Mesodermal cell (in vitro differentiated cells): Measurements from ENCODE around the gene KIAA1671. TPM values are rescaled to one million over a fixed set of nuclear protein-coding genes. Genes with fewer than 3 reads are reported as not detected.
"Not testable (repeated sequence)": the region's sequence is repeated elsewhere in the genome, so short reads cannot be mapped to it uniquely, and the experiment has no call there.

Source experiments
- H3K27ac ChIP-seq: 2 replicates; pipeline ENCODE4 v1.7.0; 2013; ENCODE audit warnings: mild to moderate bottlenecking, low read depth, low read length, moderate library complexity; ENCODE audit not compliant: severe bottlenecking
- H3K36me3 ChIP-seq: 2 replicates; pipeline ENCODE4 v1.7.1; 2013; ENCODE audit warnings: mild to moderate bottlenecking, low read length, moderate library complexity; ENCODE audit not compliant: control insufficient read depth, insufficient read depth
- H3K4me1 ChIP-seq: one replicate; pipeline ENCODE4 v1.7.1; 2013; ENCODE audit warnings: mild to moderate bottlenecking, low read length; ENCODE audit not compliant: insufficient read depth, control insufficient read depth, poor library complexity, severe bottlenecking
- H3K4me3 ChIP-seq: 2 replicates; pipeline ENCODE4 v1.7.0; 2013; ENCODE audit warnings: low read length, control low read depth, mild to moderate bottlenecking; ENCODE audit not compliant: insufficient read depth, poor library complexity, severe bottlenecking; ENCODE audit errors: extremely low read depth
- H3K9me3 ChIP-seq: 2 replicates; pipeline ENCODE4 v1.7.1; 2013; ENCODE audit warnings: mild to moderate bottlenecking, low read length, moderate library complexity; ENCODE audit not compliant: control insufficient read depth
- WGBS, 2 experiments: methylation state at CpG; one replicate each; pipeline ENCODE4 v1.1.5; 2013; ENCODE audit warnings: missing lambda C conversion rate in 2 of 2; ENCODE audit not compliant: insufficient coverage in 2 of 2; 5-methylcytosine and 5-hydroxymethylcytosine counted together
- polyA plus RNA-seq, 2 experiments: library from polyadenylated mRNA; stranded (reverse); fragments of 50-300 nt; gene quantifications; one replicate each; pipeline ENCODE4 v1.2.3, GENCODE V29; 2013

The KIAA1671 gene
- 18.5 TPM for polyA plus RNA-seq (2013, experiment 1 of 2)
- polyA plus RNA-seq (2013, experiment 2 of 2), result 17.5 TPM

DNA sequence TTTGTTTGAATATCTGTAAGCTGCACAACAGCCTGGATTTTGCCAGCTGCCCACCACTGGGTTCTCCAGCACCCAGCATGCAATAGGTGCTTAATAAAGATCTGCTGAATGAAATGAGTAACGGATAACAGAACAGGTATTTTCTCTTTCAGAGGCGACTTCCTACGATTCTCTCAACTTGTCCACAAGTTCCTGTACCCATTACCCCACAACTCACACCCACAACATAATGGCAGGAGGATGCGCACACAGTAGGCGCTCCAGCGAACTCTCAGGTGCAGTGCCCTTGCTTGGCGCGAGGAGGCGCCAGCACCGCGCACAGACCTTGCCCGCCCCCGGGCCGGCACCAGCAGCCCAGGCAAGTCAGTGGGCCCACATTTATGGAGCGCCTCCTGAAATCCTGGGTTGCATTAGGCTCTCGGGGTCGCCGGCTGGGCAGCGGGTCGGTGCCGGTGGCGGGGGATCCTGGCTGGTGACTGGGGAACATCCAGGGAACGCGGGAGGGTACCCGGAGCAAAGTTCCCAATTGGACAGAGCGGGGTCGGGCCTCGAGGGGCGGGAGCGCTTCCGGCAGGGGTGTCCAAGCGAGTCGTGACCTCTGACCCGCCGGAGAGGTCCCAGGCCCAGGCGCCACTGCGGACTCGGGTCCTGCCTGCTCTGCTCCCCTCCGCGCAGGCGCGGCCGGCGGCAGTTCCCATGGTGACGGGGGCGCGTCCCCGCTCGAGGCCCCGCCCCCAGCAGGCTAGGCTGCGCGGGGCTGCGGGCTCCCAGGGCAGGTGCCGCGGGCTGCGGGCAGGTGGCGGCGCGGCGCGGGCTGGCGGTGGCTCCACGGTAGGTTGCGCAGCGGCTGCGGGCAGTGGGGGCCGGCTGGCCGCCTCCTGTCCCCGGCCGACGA lies at the start of gene KIAA1671:
KIAA1671 (plus strand) TSS at position 775 of the 895 bp plus-strand sequence. CDS start 75,284 bp downstream, outside the sequence.
- WGBS, 2 experiments, result 1% methylated on average over 33 to 59 of the region's 71 CpGs
- H3K27ac ChIP-seq, result peak within 1 kb of the TSS; percentile 88
- H3K4me1 ChIP-seq, result peaks cover 22% of the 10 kb centered on the region
- peak within 1 kb of the TSS; percentile 66 for H3K4me3 ChIP-seq
- no peaks in the 10 kb centered on the region for H3K36me3 ChIP-seq
- H3K9me3 ChIP-seq, result no peaks in the 10 kb centered on the region

DNA sequence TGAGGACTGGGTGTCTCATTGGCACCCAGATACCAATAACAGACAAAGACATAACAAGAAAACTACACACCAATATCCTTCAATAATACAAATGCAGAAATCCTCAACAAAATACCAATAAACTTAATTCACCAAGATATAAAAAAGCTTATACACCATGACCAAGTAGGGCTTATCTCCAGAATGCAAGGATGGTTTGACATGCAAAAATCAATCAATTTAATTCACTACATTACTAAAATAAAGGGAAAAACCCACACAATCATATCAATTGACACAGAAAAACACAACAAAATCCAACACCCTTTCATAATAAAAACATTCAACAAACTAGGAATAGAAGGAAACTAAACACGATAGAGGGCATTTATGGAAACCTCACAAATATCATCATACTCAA lies 46.6 kb upstream of the KIAA1671 start:
- Histone ChIP-seq H3K27ac (no peak overlapping the region), H3K36me3 (no peaks in the 10 kb centered on the region), H3K9me3 (peaks cover 17% of the 10 kb centered on the region), H3K4me1 (no peaks in the 10 kb centered on the region), H3K4me3 (no peak overlapping the region)
- 100% methylated on average over 1 of the region's 1 CpG; no CpG with 5 or more reads in 1 of the 2 experiments for WGBS, 2 experiments

DNA sequence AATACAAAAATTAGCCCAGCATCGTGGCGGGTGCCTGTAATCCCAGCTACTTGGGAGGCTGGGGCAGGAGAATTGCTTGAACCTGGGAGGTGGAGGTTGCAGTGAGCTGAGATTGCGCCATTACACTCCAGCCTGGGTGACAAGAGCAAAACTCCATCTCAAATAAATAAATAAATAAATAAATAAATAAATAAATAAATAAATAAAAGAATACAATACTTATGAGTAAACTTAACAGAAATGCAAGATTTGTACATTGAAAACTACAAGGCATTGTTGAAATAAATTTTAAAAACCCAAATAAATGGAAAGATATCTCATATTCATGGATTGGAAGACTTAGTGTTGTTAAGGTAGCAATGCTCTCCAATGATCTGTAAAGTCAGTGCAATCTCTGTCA lies 45.4 kb upstream of the KIAA1671 start:
- peaks cover 17% of the 10 kb centered on the region for H3K9me3 ChIP-seq
- H3K4me3 ChIP-seq, H3K36me3 ChIP-seq, H3K4me1 ChIP-seq, H3K27ac ChIP-seq: not testable (repeated sequence)
- 100% methylated on average over 1 of the region's 3 CpGs for WGBS, 2 experiments

DNA sequence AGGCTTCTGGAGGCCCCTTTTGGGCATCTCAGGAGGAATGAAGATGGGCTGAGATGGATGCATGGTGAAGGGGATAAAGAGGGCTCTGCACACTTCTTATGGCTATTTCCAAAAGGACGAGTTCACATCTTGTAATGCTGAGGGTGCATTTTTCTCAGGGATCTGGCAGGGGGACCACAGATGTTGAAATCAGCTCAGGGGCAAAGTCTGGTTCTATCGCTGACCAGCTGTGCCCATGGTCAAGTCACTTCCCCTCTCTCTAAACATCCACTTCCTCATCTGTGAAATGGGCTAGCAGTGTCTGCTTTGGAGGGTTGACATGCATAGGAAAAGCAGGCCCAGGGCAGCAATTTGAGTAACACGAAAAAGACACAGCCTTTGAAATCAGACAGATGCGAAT lies 32.5 kb upstream of the KIAA1671 start:
- H3K4me3 ChIP-seq, result no peak overlapping the region
- no peaks in the 10 kb centered on the region for H3K4me1 ChIP-seq
- WGBS, 2 experiments, result 86 to 93% methylated on average over 3 of the region's 4 CpGs
- H3K36me3 ChIP-seq, result no peaks in the 10 kb centered on the region
- no peaks in the 10 kb centered on the region for H3K9me3 ChIP-seq
- H3K27ac ChIP-seq, result no peak overlapping the region

DNA sequence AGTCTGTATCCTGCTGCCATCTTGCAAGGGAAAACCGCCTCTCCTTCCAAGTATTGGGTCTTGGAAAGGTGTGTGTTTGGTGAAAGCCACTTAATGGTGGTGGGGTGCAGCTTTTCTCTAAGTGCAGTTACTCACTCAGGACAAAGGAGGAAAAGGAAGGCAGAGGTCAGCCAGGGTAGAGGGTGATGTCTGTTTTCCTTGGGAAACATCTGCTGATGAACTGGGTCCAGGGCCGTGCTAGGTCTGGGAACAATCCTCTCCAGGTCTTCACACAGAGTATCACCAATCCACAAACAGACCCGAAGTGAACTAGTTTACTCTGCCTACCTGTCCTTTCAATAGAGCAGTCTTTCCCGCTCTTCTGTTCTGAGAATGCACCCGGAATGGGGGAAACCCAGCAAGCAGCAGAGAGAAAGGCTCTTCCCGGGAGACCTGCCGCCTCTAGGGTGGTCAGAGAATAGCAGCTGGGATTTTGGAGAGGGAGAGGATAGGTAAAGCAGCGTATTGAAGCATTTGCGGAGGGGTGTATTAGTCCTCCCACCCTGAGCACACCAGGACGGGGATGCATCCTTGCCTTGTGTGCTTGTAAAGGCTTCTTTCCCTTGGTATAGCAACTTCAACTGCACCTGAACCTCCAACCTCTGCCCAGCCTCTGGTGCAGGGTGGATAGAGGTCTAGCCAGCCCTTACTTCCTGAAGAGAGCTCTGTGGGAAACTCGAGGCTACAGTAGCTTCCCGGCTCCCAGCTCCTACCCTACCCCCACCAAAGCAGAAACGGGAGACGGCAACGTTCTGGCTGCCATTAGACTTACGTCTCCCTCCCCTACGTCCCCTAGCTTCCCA lies 26.7 kb upstream of the KIAA1671 start:
- no peaks in the 10 kb centered on the region for H3K4me1 ChIP-seq
- H3K27ac ChIP-seq, result no peak overlapping the region
- H3K9me3 ChIP-seq, result peaks cover 4% of the 10 kb centered on the region
- H3K36me3 ChIP-seq, result no peaks in the 10 kb centered on the region
- WGBS, 2 experiments, result 61 to 64% methylated on average over 12 to 13 of the region's 17 CpGs
- H3K4me3 ChIP-seq, result no peak overlapping the region

DNA sequence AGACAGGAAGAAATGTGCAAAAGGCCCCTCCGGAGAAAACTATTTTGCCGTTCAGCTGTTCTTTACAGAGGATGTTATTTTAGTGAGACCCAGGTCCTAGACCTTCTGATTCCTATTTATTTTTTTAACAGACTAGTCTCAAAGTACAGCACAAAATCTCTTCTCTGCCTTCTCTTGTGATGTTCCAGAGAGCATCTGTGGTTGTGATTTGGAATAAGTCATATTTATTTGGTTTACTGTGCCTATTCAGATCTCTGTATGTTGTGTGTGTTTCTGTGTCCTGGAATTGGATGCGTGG lies 26.1 kb upstream of the KIAA1671 start:
- no peaks in the 10 kb centered on the region for H3K4me1 ChIP-seq
- H3K27ac ChIP-seq, result no peak overlapping the region
- no peaks in the 10 kb centered on the region for H3K36me3 ChIP-seq
- peaks cover 4% of the 10 kb centered on the region for H3K9me3 ChIP-seq
- WGBS, 2 experiments, result no CpG with 5 or more reads among the region's 3 CpGs
- no peak overlapping the region for H3K4me3 ChIP-seq

DNA sequence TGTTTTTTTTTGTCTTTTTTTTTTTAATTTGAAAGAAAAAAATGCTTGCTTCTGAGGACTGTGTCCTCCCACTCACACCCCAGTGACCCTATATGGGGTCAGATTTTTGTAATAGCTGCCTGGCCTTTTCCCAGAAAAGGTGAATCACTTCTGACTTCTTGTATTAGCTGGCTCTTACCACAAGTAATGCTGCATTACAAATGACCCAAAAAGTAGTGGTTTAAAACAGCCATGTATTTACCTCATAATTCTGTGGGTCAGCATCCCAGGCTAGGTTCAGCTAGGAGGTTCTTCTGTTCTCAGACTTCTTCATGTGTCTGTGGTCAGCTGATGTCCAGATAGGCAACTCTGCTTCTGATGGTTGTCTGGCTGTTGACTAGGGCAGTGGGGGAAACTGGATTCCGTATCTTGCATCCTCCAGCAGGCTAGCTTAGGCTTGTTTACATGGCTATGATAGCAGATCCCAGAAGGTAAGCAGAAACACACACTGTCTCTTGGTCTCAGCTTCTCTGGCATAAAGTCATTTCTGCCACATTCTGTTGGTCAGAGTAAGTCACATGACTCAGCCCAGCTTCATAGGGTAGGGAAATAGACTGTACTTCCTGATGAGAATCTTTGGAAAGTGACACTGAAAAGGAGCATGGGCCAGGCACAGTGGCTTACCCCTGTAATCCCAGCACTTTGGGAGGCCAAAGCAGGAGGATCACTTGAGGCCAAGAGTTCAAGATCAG lies 25.5 kb upstream of the KIAA1671 start:
- H3K36me3 ChIP-seq, result no peaks in the 10 kb centered on the region
- no peak overlapping the region for H3K27ac ChIP-seq
- H3K4me1 ChIP-seq, result no peaks in the 10 kb centered on the region
- 100% methylated on average over 1 of the region's 1 CpG for WGBS, 2 experiments
- peaks cover 4% of the 10 kb centered on the region for H3K9me3 ChIP-seq
- no peak overlapping the region for H3K4me3 ChIP-seq

DNA sequence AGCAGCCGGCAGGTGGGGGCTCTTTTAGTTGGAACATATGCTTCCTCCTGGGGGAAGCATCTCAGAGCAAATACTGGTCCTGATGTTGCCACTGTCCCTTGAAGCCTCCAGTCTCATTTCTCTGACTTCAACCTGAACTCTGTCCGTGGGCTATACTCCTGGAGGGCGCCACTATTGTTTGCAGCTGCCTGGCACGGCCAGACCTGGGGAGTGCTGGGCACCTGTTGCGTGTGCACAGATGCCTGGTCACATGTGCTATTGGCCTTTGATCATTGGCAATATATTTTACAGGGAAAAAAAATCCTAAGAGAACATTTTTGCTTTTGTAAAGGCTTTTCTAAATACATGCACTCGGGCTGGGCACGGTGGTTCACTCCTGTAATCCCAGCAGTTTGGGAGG lies 24.2 kb upstream of the KIAA1671 start:
- 92% methylated on average over 7 of the region's 7 CpGs for WGBS, 2 experiments
- no peak overlapping the region for H3K4me3 ChIP-seq

DNA sequence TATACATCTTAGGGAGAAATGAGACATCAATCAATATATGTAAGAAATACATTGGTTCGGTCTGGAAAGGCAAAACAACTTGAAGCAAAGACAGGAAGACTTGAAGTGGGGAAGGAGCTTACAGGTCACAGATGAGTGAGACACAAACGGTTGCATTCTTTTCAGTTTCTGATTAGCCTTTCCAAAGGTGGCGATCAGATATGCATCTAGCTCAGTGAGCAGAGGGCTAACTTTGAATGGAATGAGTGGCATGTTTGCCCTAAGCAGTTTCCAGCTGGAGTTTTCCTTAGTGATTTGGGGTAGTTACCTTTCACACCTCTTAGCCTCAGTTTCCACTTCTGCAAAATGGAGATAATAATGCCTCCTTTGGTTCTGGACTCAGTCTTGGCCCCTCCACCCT lies 21.8 kb upstream of the KIAA1671 start:
- WGBS, 2 experiments, result 68 to 78% methylated on average over 2 to 3 of the region's 3 CpGs
- no peak overlapping the region for H3K4me3 ChIP-seq
- H3K4me1 ChIP-seq, result no peaks in the 10 kb centered on the region

More for the DNA sequence above, 24.2 kb upstream of the KIAA1671 start:
- H3K36me3 ChIP-seq, result no peaks in the 10 kb centered on the region
- no peaks in the 10 kb centered on the region for H3K4me1 ChIP-seq
- H3K9me3 ChIP-seq, result peaks cover 4% of the 10 kb centered on the region
- no peak overlapping the region for H3K27ac ChIP-seq

DNA sequence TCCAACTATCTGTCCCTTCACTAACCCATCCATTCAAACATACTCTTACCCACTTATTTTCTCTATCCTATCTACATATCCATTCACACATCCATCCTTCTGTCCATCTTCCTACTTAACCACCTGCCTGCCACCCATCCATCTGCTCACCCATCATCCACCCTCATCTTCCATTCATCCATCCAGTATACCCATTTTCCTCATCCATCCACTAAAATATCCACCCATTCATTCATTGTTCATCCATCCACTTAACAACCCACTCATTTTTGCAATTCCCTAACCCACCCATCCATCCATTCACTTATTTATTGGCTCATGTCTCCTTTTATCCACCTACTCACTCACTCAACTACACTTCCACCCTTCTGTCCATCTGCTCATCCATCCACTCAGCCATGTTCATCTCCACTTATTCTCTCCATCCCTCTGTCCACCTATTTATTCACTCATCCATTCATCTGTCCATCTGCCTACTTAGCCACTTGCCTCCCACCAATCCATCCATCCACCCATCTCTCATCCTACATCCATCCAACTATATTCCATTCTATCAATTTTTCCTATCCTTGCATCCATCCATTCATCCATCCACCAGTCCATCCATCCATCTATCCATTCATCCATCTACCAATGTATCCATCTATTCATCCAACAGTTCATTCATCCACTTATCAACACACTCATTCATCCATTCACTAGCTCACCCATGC lies 16.6 kb upstream of the KIAA1671 start:
- Histone ChIP-seq H3K9me3 (no peaks in the 10 kb centered on the region), H3K4me3 (no peak overlapping the region), H3K27ac (no peak overlapping the region), H3K36me3 (no peaks in the 10 kb centered on the region), H3K4me1 (no peaks in the 10 kb centered on the region)

More for the DNA sequence above, 21.8 kb upstream of the KIAA1671 start:
- peaks cover 4% of the 10 kb centered on the region for H3K9me3 ChIP-seq
- H3K36me3 ChIP-seq, result no peaks in the 10 kb centered on the region
- no peak overlapping the region for H3K27ac ChIP-seq
